ENCODE measurements around the gene PISD.

GRCh38 chr22:31588970-31589675 lies 72.9 kb downstream of the PISD start:
- TF ChIP-seq CTCF (conservative IDR thresholded peaks at IDR 0.05; ENCODE audit: low read length) (no peak), EZH2phosphoT487 (IDR thresholded peaks at IDR 0.05; ENCODE audit: borderline replicate concordance) (no peak)
